BLaER1 (cell line): Measurements from ENCODE around the gene AKAP12.

Experiments
- H3K27ac ChIP-seq: shearing (Covaris generic); formaldehyde crosslinking; 2 replicates; pipeline ENCODE4 v1.8.1; 2022
- H3K27me3 ChIP-seq: shearing (Covaris generic); formaldehyde crosslinking; 2 replicates; pipeline ENCODE4 v1.8.1; 2022
- H3K36me3 ChIP-seq: shearing (Covaris generic); formaldehyde crosslinking; 2 replicates; pipeline ENCODE4 v1.8.1; 2022
- H3K4me1 ChIP-seq: shearing (Covaris generic); formaldehyde crosslinking; 2 replicates; pipeline ENCODE4 v1.8.1; 2022
- H3K4me2 ChIP-seq: shearing (Covaris generic); formaldehyde crosslinking; 2 replicates; pipeline ENCODE4 v1.8.1; 2022
- H3K4me3 ChIP-seq: shearing (Covaris generic); formaldehyde crosslinking; 2 replicates; pipeline ENCODE4 v1.8.1; 2022
- H3K9ac ChIP-seq: shearing (Covaris generic); formaldehyde crosslinking; 2 replicates; pipeline ENCODE4 v1.8.1; 2022
- H3K9me3 ChIP-seq: shearing (Covaris generic); formaldehyde crosslinking; 2 replicates; pipeline ENCODE4 v1.8.1; 2022
- H4K20me1 ChIP-seq: shearing (Covaris generic); formaldehyde crosslinking; 2 replicates; pipeline ENCODE4 v1.8.1; 2022
- Cebpa-rat ChIP-seq: shearing (Covaris generic); IDR thresholded peaks from 2 replicates; pipeline ENCODE4 v1.8.1; 2022

Gene AKAP12

GRCh38 chr6:151276112-151276740, 36.5 kb downstream of the AKAP12 start:
- no peaks in the 10 kb centered on the region for H3K27me3 ChIP-seq
- no peak overlapping the region for H3K27ac ChIP-seq
- peaks cover 100% of the 10 kb centered on the region for H4K20me1 ChIP-seq
- no peaks in the 10 kb centered on the region for H3K9me3 ChIP-seq
- H3K4me1 ChIP-seq: peaks cover 45% of the 10 kb centered on the region
- no peak for TF ChIP-seq Cebpa-rat
- no peak overlapping the region for H3K4me3 ChIP-seq
- peaks cover 45% of the 10 kb centered on the region for H3K36me3 ChIP-seq
- no peak overlapping the region for H3K4me2 ChIP-seq
- H3K9ac ChIP-seq: no peak overlapping the region

GRCh38 chr6:151279891-151280290, 40.1 kb downstream of the AKAP12 start:
- H3K4me2 ChIP-seq: peak overlapping the region; percentile 83
- no peak for TF ChIP-seq Cebpa-rat

DNA sequence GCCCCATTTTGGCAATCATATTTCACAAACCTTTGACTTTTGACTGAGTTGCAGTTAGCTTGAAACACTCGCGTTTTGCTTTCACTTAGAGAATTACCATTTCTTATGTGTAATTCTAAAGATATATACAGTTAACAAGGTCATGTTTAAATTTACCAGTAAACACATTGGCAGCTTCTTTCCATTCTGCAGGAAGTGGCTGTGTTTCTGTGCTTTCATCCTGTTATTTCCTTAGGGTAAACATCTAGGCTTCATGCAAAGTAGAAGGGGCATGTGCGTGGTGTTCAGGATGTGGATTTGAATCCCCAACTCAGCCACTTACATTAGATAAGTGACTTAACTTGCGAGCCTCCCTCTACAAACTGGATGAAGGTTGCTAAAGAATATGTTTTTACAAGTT, 41.1 kb downstream of the AKAP12 start:
- no peak overlapping the region for H3K27ac ChIP-seq
- peak overlapping the region; percentile 6; the same call in 1 of the 2 replicates for H3K4me3 ChIP-seq
- no peak for TF ChIP-seq Cebpa-rat
- peaks cover 29% of the 10 kb centered on the region for H3K36me3 ChIP-seq
- H3K4me2 ChIP-seq: peak overlapping the region; percentile 83
- H3K9ac ChIP-seq: peak overlapping the region; percentile 17; the same call in 1 of the 2 replicates
- peaks cover 100% of the 10 kb centered on the region for H4K20me1 ChIP-seq
- H3K4me1 ChIP-seq: peaks cover 87% of the 10 kb centered on the region
- no peaks in the 10 kb centered on the region for H3K9me3 ChIP-seq
- no peaks in the 10 kb centered on the region for H3K27me3 ChIP-seq

More at GRCh38 chr6:151279891-151280290, 40.1 kb downstream of the AKAP12 start:
- Histone ChIP-seq H3K27me3 (no peaks in the 10 kb centered on the region), H3K4me1 (peaks cover 81% of the 10 kb centered on the region), H3K4me3 (no peak overlapping the region), H3K36me3 (peaks cover 31% of the 10 kb centered on the region), H4K20me1 (peaks cover 100% of the 10 kb centered on the region), H3K9me3 (no peaks in the 10 kb centered on the region), H3K9ac (no peak overlapping the region), H3K27ac (no peak overlapping the region)

DNA sequence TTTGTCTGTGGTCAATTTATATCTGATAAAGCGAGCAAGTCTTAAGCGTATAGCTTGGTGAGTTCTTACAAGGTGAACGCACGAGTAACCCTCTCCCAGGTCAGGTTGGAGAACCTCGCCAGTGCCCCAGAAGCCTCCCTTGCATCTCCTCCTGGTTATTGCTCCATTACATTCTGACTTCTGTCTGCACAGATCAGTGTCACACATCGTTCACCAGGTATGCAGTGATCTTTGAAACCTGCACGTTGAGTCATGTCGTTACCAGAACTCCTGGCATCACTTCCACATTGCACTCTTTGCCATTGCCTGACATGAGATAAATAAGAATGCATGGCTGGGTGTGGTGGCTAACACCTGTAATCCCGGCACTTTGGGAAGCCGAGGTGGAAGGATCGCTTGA, 44.2 kb downstream of the AKAP12 start:
- H3K4me1 ChIP-seq: peaks cover 97% of the 10 kb centered on the region
- 0 out of 2 replicates have a peak overlapping the region, but pooled peaks have one; percentile 7 for H3K4me3 ChIP-seq
- H3K9ac ChIP-seq: no peak overlapping the region
- H3K27ac ChIP-seq: no peak overlapping the region
- TF ChIP-seq Cebpa-rat: no peak
- peaks cover 100% of the 10 kb centered on the region for H4K20me1 ChIP-seq
- H3K27me3 ChIP-seq: no peaks in the 10 kb centered on the region
- H3K4me2 ChIP-seq: peak overlapping the region; percentile 83
- peaks cover 5% of the 10 kb centered on the region; the same call in 1 of the 2 replicates for H3K9me3 ChIP-seq
- peaks cover 27% of the 10 kb centered on the region for H3K36me3 ChIP-seq

DNA sequence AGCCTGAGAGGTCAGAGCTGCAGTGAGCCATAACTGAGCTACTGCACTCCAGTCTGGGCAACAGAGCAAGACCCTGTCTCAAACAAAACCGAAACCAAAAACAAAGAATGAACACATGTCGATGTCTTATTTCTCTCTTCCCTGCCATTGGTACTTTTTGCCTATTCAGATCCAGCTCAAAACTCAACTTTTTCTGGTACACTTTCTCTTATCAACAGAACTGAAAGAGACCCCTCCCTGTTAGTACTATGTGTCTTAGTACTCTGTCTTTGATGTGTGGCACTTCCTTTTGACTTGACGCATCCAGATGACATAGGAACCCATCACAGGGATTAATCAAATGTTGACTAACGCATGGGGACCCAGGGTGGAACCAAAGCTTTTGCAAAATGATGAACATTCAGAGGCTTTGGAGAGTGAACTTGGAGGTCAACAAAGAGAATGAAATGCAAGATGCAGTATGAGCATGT, 44.8 kb downstream of the AKAP12 start:
- H3K27me3 ChIP-seq: no peaks in the 10 kb centered on the region
- H3K4me2 ChIP-seq: peak overlapping the region; percentile 83
- no peak for TF ChIP-seq Cebpa-rat
- peak overlapping the region; percentile 7; the same call in 1 of the 2 replicates for H3K4me3 ChIP-seq
- H3K4me1 ChIP-seq: peaks cover 97% of the 10 kb centered on the region
- peak overlapping the region; percentile 52; the same call in 1 of the 2 replicates for H3K27ac ChIP-seq
- H3K9ac ChIP-seq: no peak overlapping the region; the same call in 1 of the 2 replicates
- H3K36me3 ChIP-seq: peaks cover 27% of the 10 kb centered on the region
- peaks cover 5% of the 10 kb centered on the region; the same call in 1 of the 2 replicates for H3K9me3 ChIP-seq
- peaks cover 100% of the 10 kb centered on the region for H4K20me1 ChIP-seq

DNA sequence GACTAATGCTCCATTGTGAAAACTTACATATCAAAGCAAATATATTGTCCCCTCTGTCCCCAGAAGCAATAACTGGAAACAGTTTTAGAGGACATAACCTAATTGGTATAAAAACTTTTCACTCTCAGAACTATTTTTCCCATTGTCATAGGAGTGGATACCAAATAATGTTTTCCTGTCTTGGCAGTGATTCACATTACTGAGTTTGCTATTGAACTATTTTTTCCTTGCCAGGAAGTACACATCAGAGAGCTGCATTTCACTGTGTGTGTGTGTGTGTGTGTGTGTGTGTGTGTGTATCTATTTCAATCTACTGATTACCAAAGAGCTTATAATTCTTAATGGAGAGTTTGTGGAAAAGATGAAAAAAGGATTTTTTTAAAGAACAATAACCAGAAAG, 45.4 kb downstream of the AKAP12 start:
- peaks cover 97% of the 10 kb centered on the region for H3K4me1 ChIP-seq
- no peak overlapping the region; the same call in 1 of the 2 replicates for H3K9ac ChIP-seq
- peak overlapping the region; percentile 52; the same call in 1 of the 2 replicates for H3K27ac ChIP-seq
- H3K4me3 ChIP-seq: no peak overlapping the region
- peaks cover 32% of the 10 kb centered on the region for H3K36me3 ChIP-seq
- H4K20me1 ChIP-seq: peaks cover 100% of the 10 kb centered on the region
- peaks cover 5% of the 10 kb centered on the region; the same call in 1 of the 2 replicates for H3K9me3 ChIP-seq
- no peaks in the 10 kb centered on the region for H3K27me3 ChIP-seq
- peak overlapping the region; percentile 83 for H3K4me2 ChIP-seq
- TF ChIP-seq Cebpa-rat: no peak

- Histone ChIP-seq H3K4me3 (no peak overlapping the region), H3K4me2 (peak overlapping the region; percentile 83; the same call in 1 of the 2 replicates), H3K27ac (no peak overlapping the region), H3K27me3 (no peaks in the 10 kb centered on the region), H3K36me3 (peaks cover 43% of the 10 kb centered on the region), H3K4me1 (peaks cover 97% of the 10 kb centered on the region), H3K9me3 (peaks cover 5% of the 10 kb centered on the region; the same call in 1 of the 2 replicates), H4K20me1 (peaks cover 100% of the 10 kb centered on the region), H3K9ac (no peak overlapping the region)
- no peak for TF ChIP-seq Cebpa-rat
Observed at GRCh38 chr6:151286214-151286613, 46.4 kb downstream of the AKAP12 start.

DNA sequence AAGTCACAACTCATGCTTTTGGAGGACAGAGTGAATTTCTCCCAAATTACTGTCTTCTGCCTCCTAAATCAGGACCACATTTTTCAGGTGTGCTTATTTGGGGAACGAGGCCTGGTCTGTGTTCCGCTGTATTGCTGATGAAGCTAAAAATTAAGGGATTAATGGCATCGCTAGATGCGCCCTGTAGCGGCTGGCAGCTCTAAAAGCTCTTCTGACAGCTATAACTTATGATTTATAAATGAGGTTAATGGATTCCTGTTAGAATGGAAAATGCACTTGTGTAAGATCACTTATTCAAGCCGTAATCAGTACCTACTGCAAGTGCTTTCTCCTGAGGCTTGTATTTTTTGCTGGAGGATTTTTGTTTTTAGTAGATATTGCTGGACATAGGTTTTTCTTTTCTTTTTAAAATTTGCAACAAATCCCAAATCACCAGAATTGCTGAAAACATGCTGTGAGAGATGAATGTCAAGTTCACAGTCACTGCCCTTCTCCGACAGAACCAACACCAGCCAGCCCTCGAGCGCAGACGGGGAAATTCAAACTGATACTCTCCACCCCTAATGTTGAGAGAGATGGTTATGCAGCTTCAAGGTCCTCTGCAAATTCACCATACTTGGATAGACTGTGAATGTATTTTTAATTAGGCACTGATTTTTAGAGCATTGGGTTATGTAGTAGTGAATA, 49.1 kb downstream of the AKAP12 start:
- no peak for TF ChIP-seq Cebpa-rat
- Histone ChIP-seq H3K36me3 (peaks cover 64% of the 10 kb centered on the region), H3K27me3 (no peaks in the 10 kb centered on the region), H3K4me1 (peaks cover 90% of the 10 kb centered on the region), H3K4me3 (no peak overlapping the region), H4K20me1 (peaks cover 100% of the 10 kb centered on the region), H3K9me3 (peaks cover 5% of the 10 kb centered on the region; the same call in 1 of the 2 replicates), H3K4me2 (peak overlapping the region; percentile 69), H3K9ac (peak overlapping the region; percentile 36; the same call in 1 of the 2 replicates), H3K27ac (no peak overlapping the region)

DNA sequence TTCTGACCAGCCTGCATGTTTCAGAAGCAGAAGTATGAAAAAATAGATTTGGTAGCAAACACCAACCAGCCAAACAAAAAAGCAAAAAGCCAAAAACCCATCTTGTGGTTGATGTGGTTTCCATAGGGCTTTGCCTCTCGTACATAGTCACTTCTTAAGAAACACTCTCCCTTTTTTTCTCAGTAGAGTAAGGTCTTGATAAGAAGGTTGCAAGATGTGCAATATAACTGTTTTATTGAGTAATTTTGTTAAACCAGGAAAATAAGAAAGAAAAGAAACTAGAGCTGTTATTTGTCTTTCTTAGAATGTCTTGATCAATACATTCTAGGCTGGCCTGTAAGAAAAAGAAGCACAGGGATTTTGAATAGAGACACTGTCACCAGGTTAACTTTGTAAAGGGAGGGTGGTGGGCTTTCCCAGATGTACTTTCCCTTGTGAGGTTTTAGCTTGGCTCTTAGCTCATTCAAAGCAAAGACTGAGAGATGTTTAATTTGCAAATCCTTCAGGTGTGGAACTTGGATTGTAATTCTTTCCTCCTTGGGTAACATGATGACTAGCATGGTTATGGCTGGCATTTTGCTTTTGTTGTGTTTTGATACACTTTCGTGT, 49.7 kb downstream of the AKAP12 start:
- Histone ChIP-seq H3K27ac (no peak overlapping the region), H3K4me1 (peaks cover 90% of the 10 kb centered on the region), H4K20me1 (peaks cover 100% of the 10 kb centered on the region), H3K9me3 (peaks cover 5% of the 10 kb centered on the region; the same call in 1 of the 2 replicates), H3K4me2 (peak overlapping the region; percentile 69), H3K4me3 (no peak overlapping the region), H3K36me3 (peaks cover 63% of the 10 kb centered on the region), H3K27me3 (no peaks in the 10 kb centered on the region), H3K9ac (peak overlapping the region; percentile 36; the same call in 1 of the 2 replicates)
- no peak for TF ChIP-seq Cebpa-rat
